HG02610 (cell line): ENCODE measurements around the gene VDR.

ENCODE experiments used
- ATAC-seq: cut with Tn5 transposase; IDR thresholded peaks from one replicate; pipeline ENCODE4 v1.9.1; 2021; ENCODE audit warnings: mild to moderate bottlenecking, moderate library complexity; ENCODE audit not compliant: unreplicated experiment

Gene VDR

GRCh38 chr12:47904713-47905709 is at the start of gene VDR:
Gene VDR (minus strand): TSS chr12:47904994. CDS start chr12:47879113, 25,881 bp downstream.
- ATAC-seq, result peak; percentile 51

GRCh38 chr12:47954058-47954457 is 49.3 kb upstream of the VDR start:
- no peak for ATAC-seq

GRCh38 chr12:47950856-47951468 is 46.2 kb upstream of the VDR start:
- ATAC-seq, result no peak

GRCh38 chr12:47949441-47950341 is 44.9 kb upstream of the VDR start:
- no peak for ATAC-seq

- no peak for ATAC-seq
Observed at GRCh38 chr12:47947341-47947740, 42.5 kb upstream of the VDR start.

- no peak for ATAC-seq
Observed at GRCh38 chr12:47946413-47947323, 41.9 kb upstream of the VDR start.

GRCh38 chr12:47945341-47945728 is 40.5 kb upstream of the VDR start:
- ATAC-seq, result no peak

- no peak for ATAC-seq
Observed at GRCh38 chr12:47944685-47945340, 40.0 kb upstream of the VDR start.

- no peak for ATAC-seq
Observed at GRCh38 chr12:47943623-47944340, 39.0 kb upstream of the VDR start.

- no peak for ATAC-seq
Observed at GRCh38 chr12:47942614-47943225, 37.9 kb upstream of the VDR start.

- ATAC-seq, result no peak
Observed at GRCh38 chr12:47941871-47942613, 37.2 kb upstream of the VDR start.

- no peak for ATAC-seq
Observed at GRCh38 chr12:47941475-47941780, 36.6 kb upstream of the VDR start.

GRCh38 chr12:47940773-47941474 is 36.1 kb upstream of the VDR start:
- no peak for ATAC-seq

GRCh38 chr12:47939009-47939601 is 34.3 kb upstream of the VDR start:
- no peak for ATAC-seq

GRCh38 chr12:47938594-47938993 is 33.8 kb upstream of the VDR start:
- ATAC-seq, result no peak

- no peak for ATAC-seq
Observed at GRCh38 chr12:47938093-47938492, 33.3 kb upstream of the VDR start.

- no peak for ATAC-seq
Observed at GRCh38 chr12:47935184-47935583, 30.4 kb upstream of the VDR start.
